HK-2 (cell line): ENCODE results near the gene CLIC3.

Source experiments
- DNase-seq: peaks from one replicate; pipeline ENCODE4 v3.0.0-alpha.2; 2018; ENCODE audit not compliant: unreplicated experiment

Gene CLIC3

GRCh38 chr9:136980669-136981478, 15.5 kb downstream of the CLIC3 start:
- DNase-seq: no peak

DNA sequence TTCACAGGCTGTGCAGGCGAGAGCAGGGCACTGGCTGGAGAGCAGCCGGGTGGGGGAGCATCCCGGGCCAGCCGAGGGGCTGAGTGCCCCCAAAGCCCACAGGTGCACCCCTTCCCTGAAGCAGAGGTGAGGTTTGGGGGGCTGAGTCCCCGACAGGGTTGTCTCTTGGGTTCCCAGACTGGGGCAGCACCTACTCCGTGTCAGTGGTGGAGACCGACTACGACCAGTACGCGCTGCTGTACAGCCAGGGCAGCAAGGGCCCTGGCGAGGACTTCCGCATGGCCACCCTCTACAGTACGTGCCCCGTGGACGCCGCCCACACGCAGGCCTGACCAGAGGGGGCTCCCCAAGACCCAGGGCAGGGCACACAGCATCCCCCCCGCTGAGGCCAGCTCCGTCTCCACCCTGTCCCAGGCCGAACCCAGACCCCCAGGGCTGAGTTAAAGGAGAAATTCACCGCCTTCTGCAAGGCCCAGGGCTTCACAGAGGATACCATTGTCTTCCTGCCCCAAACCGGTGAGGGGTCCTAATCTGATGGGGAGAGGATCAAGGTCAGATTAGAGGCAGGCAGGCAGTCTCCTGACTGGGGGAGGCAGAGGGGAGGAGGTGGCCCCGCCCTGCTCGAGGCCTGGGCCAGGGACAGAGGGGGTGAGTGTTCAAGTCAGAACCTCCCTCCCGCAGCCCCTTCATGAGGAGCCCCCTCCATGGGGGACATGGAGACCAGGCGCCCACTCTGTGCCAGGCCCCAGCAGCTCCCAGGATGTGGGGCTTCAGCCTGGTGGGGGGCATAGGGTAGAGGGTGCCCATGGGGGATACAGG, 16.4 kb downstream of the CLIC3 start:
- no peak for DNase-seq

- no peak for DNase-seq
Observed at GRCh38 chr9:136978865-136979544, 17.4 kb downstream of the CLIC3 start.

DNA sequence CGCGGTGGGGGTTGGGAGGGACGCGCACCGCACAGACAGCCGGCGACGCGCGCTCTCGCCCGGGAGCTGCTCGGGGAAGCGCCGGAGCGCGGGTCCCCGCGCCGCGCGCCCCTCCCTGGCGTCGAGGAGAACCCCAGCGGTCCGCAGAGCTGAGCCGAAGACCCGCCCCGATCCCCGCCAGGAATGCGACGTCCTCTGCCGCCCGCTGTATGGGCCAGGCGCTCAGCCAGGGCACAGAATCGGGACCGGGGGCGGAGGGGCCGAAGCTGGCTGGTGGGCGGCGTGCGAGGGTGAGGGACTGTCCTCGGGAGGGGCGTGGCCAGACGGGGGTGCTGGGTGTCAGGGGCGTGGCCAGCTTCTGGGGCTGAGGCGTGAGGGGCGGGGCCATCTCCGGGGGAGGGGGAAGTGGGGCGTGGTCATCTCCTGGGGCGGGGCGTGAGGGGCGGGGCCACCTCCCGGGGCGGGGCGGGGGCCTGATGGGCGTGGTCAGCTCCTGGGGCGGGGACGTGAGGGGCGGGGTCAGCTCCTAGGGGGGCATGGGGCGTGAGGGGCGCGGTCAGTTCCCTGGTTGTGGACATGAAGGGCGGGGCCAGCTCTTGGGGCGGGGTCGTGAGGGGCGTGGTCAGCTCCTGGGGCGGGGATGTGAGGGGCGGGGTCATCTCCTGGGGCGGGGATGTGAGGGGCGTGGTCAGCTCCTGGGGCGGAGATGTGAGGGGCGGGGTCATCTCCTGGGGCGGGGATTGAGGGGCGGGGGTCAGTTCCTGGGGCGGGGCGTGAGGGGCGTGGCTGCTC, 18.1 kb downstream of the CLIC3 start:
- peak; percentile 69 for DNase-seq

DNA sequence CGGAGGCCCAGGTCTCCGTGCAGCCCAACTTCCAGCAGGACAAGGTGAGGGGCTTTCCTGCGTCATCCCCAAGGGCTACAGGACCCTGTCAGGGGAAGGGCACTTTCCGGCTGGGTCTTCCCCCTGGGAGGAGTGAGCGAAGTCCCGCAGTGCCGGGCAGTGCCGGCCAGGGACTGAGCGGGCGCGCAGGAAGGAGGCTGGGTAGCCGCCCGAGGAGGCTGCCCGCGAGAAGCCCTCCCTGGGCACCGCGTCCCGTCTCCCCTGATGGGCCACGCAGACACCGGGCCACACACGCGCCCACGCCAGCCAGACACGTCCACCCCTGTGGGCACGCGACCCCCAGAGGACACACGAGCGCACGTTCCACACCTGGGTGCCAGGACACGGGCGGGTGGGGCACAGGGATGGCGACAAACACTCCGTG, 18.7 kb downstream of the CLIC3 start:
- peak; percentile 23 for DNase-seq

GRCh38 chr9:136977223-136977622, 19.1 kb downstream of the CLIC3 start, which contains the start of gene PTGDS:
Gene PTGDS, plus strand, starts transcription at chr9:136977504. Its CDS starts 75 bp downstream, at chr9:136977579.
- no peak for DNase-seq

DNA sequence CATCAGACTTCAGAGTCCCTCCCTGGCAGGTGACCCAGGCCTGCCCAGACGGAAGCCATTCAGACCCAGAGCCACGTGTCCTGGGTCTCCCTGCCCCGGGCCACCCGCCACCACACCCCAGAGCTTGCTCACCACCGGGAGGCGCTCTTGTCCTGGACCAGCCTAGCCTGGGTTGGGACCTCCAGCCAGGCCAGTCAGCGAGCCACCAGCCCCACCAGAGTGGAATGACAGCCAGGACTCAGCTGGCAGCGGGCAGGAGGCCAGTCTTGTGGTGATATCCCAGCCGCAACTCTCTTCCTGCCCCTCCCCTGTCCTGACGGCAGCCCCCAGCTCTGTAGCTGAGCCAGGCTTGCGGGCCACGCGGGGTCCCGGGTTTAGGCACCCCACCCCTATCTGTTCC, 20.7 kb downstream of the CLIC3 start:
- DNase-seq: no peak

DNA sequence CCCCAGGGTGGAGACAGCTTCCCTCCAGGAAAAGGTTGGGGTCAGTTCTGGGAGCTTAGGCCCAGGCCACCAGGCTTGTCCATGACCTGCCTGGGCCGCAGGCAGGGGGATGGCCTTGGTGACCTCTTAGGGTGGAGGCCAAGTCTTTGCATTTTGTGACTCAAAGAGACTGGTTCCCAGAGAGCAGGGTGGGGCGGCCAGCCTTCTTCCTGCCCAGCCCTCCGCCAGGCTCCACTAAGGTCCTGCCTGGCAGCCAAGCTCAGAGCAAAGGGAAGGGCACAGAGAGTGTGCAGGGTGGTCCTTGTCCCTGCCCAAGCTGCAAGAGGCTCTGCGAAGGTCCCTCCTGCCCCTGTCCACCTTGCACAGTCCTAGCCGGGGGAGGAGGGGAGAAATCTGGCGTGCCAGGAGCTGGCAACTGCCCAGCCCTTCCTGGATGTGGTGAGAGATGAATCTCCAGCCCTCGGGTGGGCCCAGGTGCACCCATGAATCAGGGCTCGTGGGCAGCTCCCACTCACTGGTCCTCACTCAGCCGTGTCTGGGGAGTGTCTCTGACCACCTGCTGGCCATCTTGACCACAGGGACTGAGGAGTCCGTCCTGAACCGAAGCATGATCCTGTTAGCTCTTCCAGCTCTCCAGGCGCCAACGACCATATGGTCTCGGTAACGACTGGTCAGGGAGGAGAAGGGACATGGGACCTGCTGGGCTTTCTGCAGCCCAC, 21.4 kb downstream of the CLIC3 start:
- DNase-seq: no peak

GRCh38 chr9:136973618-136974617, 22.4 kb downstream of the CLIC3 start:
- no peak for DNase-seq

DNA sequence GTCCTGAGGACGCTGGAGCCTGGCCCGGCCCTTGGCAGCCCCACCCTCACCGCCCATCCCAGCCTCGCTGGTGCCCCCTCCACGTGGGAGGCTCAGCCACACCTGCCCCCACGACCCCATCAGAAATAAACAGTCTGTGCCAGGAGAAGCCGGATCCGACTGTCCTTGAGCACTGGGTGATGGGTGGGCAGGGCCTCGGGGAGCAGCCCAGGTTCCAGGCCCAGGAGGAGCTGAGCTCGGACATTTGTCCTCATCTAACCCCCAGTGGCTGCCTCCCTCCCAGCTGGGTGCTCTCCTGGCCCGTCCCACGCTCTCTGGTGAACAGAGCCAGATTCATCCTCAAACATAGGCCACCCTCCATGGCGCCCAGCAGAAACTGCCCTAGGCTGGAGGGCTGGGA, 23.6 kb downstream of the CLIC3 start:
- no peak for DNase-seq

- no peak for DNase-seq
Observed at GRCh38 chr9:136972335-136972734, 24.0 kb downstream of the CLIC3 start.

DNA sequence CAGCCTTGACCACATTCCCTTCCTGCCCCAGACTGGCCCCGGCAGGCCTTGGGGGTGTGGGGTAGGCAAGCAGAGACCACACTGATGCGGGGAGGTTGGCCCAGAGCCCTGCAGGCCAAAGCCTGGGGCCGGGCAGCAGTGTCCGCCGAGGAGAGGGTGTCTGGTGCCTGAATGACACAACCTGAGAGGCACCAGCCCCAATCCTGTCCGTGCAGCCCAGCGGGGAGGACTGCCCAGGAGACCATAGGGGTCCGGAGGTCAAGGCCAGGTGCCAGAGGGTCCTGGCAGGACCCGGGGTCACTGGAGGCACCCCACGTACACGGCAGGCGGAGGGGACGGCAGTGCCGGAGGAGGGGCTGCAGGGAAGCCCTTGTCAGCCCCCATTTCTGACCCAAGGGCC, 24.6 kb downstream of the CLIC3 start:
- DNase-seq: no peak

DNA sequence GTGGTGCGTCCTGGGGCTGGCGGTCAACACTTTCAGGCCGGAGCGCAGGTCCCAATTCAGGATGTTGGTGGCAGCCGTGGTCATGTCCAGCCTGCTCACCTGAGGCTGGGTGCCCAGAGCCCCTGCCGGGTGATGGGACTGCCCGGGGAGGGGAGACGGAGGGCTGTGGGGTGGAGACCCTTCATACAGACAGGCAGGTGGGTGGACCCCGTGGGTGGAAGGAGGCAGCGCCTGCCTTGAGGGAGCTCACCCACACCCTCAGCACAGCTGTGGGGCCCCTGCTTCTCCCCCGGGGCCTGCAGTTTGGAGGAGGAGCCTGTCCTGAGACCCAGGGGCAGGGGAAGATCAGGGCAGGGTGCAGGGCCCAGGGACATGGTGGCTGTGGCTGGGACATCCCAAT, 26.0 kb downstream of the CLIC3 start:
- DNase-seq: no peak

DNA sequence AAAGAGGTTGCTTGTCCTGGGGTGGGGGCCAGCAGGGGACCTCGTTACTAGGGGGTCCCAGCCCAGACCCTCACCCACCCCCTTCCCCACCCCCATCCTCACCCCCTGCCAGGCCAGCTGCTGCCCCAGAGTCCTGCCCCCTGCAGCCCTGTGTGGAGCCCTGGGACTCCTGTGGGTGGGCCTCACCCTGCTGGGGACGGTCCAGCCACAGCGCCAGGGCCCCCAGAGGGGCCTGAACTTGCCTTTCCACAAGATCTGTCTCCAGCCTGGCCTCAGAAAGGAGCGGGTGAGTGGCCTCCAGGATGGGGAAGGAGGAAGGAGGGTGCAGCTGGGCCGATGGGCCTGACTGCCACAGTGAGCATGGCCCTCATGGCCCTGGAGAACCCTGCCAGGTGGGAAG, 26.6 kb downstream of the CLIC3 start:
- DNase-seq: no peak

- no peak for DNase-seq
Observed at GRCh38 chr9:136969150-136969549, 27.2 kb downstream of the CLIC3 start.

GRCh38 chr9:136968333-136969127, 27.8 kb downstream of the CLIC3 start:
- DNase-seq: no peak

DNA sequence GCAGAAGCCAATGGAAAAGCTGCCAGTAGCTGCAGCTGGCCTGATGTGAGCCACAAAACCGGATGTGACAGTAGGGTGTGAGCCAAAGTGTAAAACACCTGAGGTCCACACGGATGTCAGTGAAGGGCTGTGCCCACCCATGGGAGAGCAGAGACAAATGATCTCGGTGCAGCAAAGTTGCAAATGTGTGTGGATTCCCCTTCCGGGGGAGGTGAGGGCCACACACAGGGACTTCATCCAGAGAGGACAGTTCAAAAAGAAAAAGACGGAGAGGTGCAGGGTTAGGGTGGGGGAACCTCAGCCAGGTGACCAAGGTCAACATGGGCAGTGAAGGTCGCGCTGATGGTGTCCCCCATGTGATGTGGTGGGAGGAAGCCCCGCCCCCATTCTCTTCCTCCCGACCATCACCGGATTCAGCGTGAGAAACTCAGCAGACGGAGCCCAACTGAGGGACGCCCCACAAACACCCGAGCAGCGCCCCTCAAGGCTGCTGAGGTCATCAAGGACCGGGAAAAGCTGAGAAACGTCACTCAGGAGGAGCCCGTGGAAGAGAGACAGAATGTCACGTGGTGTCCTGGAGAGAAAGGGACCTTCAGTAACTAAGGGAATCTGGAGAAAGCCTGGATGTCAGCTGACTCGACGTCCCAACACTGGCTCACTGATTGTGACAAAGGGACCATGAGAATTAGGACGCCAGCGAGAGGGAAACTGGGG, 30.4 kb downstream of the CLIC3 start:
- DNase-seq: no peak

- no peak for DNase-seq
Observed at GRCh38 chr9:136964833-136965422, 31.4 kb downstream of the CLIC3 start.
